GM08714 (cell line): ENCODE data around the gene PPP3CB.
A peak's percentile ranks its signal among the peaks of the same experiment; 100 is the strongest.

Experiments used
- H3K4me3 ChIP-seq: fragments of 200-500 bp; sonication (Bioruptor generic); 2 replicates; pipeline ENCODE4 v1.5.1; 2014; ENCODE audit warnings: mild to moderate bottlenecking, low read length, inconsistent platforms
- ZNF274 ChIP-seq: IDR thresholded peaks from 2 replicates; pipeline ENCODE4 v1.6.1; 2012; ENCODE audit warnings: mild to moderate bottlenecking, low read depth, low read length

Gene PPP3CB

GRCh38 chr10:73495884-73496674 lies at the start of gene PPP3CB:
Gene PPP3CB (minus strand): TSS chr10:73496024. CDS start chr10:73495889, 135 bp downstream.
- no peak for TF ChIP-seq ZNF274
- H3K4me3 ChIP-seq: peak within 1 kb of the TSS; percentile 90

DNA sequence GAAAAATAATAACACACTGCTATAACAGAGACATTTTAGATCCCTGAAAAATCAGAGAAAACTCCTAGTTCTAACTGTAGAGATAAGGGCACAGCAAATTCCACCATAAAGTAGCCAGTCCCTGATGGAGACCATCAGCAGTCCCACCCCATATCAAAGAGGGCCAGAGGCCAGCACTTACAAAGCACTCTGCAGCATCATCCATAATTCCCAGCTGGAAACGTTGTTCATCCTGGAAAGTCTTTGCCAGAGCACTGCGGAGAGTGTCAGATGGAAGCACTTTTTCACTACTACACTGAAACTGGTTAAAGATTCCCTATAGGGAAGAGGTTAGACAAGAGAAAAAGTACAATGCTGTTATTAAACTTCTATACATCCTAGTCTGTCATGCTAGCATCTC lies 49.5 kb upstream of the PPP3CB start:
- H3K4me3 ChIP-seq: no peak overlapping the region
- TF ChIP-seq ZNF274: no peak

GRCh38 chr10:73537709-73538108 lies 41.9 kb upstream of the PPP3CB start:
- no peak overlapping the region for H3K4me3 ChIP-seq
- TF ChIP-seq ZNF274: no peak

GRCh38 chr10:73537288-73537687 lies 41.5 kb upstream of the PPP3CB start:
- no peak for TF ChIP-seq ZNF274

GRCh38 chr10:73534857-73535256 lies 39.0 kb upstream of the PPP3CB start:
- TF ChIP-seq ZNF274: no peak
- H3K4me3 ChIP-seq: no peak overlapping the region

More at GRCh38 chr10:73537288-73537687, 41.5 kb upstream of the PPP3CB start:
- H3K4me3 ChIP-seq: no peak overlapping the region

GRCh38 chr10:73529089-73529832 lies 33.4 kb upstream of the PPP3CB start:
- TF ChIP-seq ZNF274: no peak
- H3K4me3 ChIP-seq: no peak overlapping the region

DNA sequence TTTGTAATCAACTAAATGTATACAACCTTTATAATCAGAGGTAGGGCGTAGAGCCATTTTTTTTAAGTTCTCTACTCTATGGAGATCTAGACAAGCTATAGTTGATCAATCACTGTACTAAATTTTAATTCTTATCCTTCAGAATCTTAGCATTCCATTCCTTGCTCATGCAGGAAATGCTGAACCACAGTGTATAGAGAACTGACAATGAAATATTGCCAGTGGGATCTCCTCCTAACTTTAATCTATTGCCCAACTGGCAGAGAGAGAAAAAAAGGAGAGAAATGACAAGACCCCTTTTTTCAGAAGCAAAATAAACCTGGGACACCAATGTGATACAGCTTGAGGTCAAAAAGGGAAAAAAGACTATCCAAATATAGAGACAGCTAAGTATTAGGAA lies 26.4 kb upstream of the PPP3CB start:
- no peak overlapping the region for H3K4me3 ChIP-seq
- no peak for TF ChIP-seq ZNF274

DNA sequence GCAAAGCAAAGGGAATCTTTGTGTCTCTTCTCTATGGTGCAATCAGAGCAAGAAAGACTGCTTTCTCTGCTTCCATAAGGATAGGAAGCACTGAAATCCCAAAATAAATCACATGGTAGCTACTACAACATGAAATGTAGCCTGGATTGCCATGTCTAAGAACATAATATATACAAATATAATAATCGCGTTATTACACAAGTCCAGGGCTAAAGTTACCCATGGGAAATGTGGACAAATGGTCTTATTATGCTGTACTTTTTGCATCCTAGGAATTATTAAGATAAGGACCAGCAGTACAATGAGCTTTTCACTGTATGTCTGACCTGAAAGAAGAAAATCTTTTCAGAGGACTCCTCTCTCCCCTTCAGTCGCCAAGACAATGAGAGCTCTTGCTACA lies 23.5 kb upstream of the PPP3CB start:
- TF ChIP-seq ZNF274: no peak
- H3K4me3 ChIP-seq: no peak overlapping the region

DNA sequence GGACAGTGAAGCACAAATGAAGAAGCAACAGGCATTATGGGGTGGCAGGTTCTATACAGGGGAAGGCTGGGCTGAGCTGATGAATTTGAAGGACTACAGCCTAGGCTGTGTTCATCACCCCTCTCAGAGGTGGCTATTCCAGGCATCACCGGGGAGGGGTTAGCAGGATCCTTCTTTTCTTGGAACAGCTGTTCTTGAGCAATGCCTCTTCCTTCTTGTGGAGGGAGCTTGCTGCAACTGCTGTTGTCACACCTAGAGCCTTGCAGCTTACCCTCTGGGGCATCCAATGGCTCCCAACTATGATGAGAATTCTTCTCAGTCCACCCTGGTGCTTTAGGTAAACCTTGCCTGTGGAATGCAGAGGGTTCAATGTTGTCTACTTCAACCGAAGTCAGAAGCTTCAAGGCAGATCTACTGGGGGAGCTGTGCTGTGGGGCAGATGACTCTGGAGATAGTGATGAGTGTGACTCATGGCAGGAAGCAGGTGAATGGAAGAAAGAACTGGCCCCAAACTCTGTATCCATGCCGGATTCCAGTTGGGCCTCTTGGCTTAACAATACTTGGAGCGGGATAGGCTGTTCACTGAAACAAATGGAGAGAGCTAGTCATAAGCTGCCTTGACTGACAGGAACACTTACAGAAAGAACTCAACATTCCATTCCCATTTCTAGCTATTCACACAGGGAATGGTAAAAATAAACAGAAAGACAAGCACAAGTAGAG lies 21.5 kb upstream of the PPP3CB start:
- TF ChIP-seq ZNF274: no peak
- no peak overlapping the region for H3K4me3 ChIP-seq

DNA sequence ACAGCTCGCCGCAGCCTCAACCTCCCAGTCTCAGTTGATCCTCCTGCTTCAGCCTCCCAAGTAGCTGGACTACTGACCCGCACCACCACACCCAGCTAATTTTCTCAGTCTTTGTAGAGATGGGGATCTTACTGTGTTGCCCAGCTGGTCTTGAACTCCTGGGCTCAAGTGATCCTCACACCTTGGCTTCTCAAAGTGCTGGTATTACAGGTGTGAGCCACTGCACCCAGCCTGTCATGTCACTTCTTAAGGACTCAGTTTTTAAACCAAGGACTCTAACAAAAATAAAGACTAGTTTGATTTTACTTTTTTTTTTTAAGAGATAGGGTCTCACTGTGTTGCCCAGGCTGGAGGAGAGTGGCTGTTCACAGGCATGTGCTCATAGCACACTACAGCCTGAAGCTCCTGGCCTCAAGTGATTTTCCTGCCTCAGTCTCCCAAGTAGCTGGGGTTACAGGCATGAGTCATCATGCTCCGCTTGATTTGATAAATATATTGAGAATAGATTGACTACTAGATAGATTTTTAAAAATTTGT lies 16.5 kb upstream of the PPP3CB start:
- no peak for TF ChIP-seq ZNF274
- H3K4me3 ChIP-seq: no peak overlapping the region

DNA sequence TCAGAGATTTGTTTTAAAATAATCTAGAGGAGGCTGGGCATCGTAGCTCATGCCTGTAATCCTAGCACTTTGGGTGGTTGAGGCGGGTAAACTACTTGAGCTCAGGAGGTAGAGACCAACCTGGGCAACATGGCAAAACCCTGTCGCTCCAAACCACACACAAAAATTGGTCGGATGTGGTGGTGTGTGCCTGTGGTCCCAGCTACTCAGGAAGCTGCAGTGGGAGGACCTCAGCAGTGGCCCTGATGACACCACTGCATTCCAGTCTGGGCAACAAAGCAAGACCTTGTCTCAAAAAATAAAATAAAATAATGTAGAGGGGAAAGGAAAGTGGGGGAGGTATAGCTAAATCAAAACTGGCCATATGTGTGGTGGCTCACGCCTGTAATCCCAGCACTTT lies 13.9 kb upstream of the PPP3CB start:
- TF ChIP-seq ZNF274: no peak
- H3K4me3 ChIP-seq: no peak overlapping the region

DNA sequence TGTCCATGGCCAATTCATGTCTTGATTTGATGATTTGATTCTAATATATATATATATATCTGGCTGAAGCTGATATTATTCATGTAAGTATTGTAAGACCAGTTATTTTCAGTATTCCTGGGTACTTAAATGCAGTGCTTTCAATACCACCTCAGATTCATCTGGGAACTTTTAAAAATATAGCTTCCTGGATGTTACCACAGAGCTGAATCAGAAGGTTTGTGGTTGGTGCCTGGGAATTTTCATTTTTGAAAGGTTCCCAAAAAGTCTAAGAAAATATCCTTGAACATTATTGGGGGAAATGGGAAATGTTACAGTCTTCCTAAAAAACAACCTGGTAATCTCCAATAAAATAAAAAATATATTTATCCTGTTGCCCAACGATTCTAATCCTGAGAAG lies 10.7 kb upstream of the PPP3CB start:
- TF ChIP-seq ZNF274: no peak
- no peak overlapping the region for H3K4me3 ChIP-seq

GRCh38 chr10:73506074-73506473 lies 10.2 kb upstream of the PPP3CB start:
- H3K4me3 ChIP-seq: no peak overlapping the region
- TF ChIP-seq ZNF274: no peak

DNA sequence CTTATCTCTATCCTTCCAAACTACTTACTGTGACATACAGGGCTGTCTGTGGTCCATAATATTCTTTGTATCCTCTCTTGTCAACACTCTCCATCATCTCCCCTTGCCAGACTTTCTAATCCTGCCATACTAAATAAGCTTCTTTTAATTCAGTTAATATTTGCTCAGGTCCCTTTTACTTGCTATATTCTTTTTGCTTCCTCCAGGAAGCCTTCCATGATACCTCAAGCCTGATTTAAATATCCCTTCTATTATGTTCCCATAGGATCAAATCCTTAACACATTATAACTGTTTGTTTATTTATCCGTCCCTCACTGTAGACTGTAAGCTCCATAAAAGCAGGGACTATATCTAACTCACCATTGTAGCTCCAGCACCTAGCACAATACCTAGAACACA lies 7.2 kb upstream of the PPP3CB start:
- H3K4me3 ChIP-seq: no peak overlapping the region
- TF ChIP-seq ZNF274: no peak
